Fibroblast of skin of left biceps (primary cell): ENCODE results near the gene APOL1.

Experiments used
- DNase-seq, 2 experiments: peaks; one replicate each; pipeline ENCODE4 v3.0.0-alpha.2; 2013; ENCODE audit warnings: low read depth in 2 of 2

The APOL1 gene

DNA sequence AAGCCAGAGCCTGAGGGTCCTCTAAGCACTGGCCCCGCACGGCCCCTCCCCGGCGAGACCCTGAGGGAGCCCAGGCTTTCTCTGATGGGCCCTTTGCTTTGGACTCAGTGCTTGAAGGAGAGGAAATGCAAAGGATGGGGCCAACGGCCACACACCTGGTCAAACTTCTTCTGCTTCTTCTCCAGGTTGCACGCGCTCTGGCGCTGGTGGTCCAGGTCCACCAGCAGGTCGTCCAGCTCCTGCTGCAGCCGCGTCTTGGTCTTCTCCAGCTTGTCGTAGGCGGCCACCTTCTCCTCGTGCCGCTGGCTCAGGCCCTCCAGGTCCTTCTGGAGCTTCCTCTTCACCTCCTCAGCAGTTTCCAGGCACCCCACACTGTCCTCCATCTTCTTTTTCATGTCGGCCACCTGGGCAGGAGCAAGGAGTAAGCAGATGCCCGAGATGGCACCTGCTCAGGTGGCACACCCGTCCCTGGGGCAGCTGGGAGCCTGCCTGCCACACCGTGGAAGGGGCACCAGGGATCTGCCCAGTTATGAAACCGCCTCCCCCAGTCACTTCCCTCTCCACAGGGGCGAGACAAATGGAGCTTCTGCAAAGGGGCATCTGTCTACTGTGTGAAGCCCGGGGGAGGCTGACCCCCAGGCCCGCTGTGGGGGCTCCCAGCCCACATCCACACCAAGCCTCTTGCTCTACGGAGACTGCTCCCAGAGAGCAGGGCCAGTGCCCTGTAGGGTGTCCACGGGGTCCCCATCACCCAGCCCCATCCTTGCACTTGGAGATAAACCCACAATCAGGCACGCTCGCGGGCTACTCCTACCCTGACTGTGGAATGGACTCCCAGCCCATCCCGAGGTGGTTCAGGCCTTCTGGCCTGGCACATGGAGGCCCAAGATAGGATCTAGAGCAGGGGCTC lies 39.2 kb downstream of the APOL1 start:
- DNase-seq: no peak

DNA sequence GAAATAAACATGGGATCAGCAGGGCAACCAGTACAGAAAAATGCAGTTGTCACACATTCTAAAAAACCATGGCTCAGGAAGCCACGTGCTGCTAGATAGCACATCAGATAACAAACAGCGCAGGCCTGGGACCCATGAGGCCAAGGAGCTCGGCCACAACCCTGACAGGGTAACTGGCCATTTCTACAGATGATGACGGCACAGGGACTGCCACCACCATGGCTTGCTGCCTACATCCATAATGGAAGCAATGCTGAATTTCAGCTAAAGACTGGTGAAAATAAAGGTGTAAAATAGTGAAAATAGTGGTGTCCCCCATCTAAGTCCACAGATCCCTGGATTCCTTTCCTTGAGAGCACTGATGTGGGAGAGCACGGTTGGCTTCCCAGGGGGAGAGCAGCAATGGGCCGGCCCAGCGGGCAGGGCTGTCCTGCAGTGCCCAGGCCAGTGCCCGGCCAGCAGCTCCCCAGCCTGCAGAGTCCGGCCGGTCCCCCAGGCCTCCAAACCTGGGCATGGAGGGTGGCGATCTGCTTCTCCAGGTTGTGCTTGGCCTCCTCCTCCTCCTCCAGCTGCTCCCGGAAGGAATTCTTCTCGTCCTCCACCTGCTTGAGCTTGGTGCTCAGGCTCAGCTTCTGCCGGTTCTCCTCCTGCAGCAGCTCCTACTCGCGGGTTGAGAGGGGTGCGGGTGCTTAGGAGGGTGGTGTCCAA lies 40.0 kb downstream of the APOL1 start:
- no peak for DNase-seq

GRCh38 chr22:36293606-36294292 lies 40.8 kb downstream of the APOL1 start:
- no peak for DNase-seq

DNA sequence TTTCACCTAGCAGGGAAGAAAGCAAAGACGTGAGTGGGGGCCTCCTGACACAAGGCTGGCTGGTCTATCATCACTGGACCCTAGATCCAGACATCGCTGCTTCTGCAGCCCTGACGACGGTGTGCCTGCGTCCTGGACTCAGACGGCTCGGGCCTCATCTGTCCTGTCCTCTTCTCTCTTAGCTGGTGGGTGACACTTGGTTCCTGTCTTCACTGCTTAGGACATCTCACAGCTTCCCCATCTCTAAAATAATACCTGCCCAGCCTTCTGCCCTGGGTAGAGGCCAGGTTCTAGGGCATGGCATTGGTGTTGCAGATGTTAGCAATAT lies 41.3 kb downstream of the APOL1 start:
- no peak for DNase-seq

- DNase-seq: no peak
Observed at GRCh38 chr22:36294801-36295200, 41.9 kb downstream of the APOL1 start.

- no peak for DNase-seq
Observed at GRCh38 chr22:36295247-36295646, 42.3 kb downstream of the APOL1 start.

DNA sequence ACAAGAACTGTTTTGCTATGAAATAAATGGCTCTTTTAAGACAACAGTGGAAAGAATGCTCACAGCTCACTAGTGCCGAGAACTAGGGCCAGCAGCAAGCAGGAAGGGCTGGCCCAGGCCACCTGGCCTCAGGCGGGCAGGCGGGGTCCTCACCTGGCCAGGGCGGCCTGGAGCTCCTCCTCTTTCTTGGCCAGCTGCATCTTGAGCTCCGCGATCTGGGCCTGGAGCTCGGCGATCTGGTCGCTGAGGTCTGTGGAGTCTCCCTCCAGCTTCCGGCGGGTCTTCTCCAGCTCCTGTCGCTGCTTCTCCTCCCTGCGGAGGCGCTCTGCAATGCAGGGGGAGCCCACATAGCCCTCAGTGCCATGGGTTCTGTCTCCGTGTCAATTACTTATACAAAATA lies 43.8 kb downstream of the APOL1 start:
- DNase-seq: no peak

- DNase-seq: no peak
Observed at GRCh38 chr22:36297568-36297967, 44.6 kb downstream of the APOL1 start.

DNA sequence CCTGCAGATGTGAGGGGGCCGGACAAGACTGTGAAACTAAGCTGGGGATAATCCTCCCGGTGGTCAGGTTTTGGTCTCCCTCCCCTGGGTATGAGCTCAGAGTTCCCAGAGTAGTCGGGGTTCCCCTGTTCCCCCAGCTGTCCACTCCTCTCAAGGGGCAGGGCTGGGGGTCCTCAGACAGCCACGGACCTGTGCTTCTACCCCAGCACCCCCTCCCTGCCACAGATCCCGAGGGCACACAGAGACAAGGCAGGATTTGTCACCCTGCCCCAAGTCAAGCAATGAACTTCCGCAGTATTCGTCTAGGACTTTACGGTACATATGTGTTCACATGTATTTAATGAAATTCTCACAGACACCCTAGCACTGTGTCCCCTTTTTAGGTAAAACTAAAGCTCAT lies 45.2 kb downstream of the APOL1 start:
- no peak for DNase-seq

- no peak for DNase-seq
Observed at GRCh38 chr22:36298601-36299000, 45.7 kb downstream of the APOL1 start.

DNA sequence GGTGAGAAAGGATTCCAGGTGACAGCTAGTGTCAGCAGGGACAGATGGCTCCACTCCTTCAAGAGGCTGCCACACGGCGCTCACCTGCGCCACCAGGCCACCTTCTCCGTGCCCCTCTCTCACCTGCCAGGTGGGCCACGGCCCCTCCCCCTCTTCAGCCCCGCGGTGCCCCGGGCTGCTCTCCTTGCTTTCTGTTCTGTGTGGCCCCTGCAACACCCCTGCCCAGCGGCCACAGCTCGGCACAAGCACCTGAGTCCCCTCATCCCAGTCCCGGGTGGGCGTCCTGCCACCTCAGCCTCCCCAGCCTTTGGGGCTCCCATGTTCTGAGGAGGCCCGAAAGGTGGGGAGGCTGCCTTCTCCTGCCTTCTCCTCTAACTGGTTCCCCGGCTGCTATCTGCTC lies 46.4 kb downstream of the APOL1 start:
- DNase-seq: no peak

DNA sequence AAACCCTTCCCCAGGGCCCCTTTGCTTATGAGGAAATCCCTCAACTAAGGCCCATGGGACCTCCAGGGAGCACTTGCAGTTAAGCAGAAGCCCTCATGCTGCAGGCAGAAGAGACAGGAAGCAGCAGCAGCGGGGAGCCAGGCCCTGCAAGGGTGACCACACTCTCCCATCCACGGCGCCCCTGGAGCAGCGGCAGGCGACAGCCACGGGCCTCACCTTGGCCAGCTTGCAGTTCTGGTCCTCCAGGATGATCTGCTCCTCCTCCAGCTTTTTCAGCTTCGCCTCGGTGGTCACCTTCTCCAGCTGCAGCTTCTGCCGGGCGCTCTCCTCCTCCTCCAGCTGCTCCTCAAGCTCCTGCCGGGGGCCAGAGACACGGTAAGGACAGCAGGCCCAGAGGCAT lies 47.0 kb downstream of the APOL1 start:
- no peak for DNase-seq

GRCh38 chr22:36300396-36301212 lies 47.7 kb downstream of the APOL1 start:
- DNase-seq: no peak

DNA sequence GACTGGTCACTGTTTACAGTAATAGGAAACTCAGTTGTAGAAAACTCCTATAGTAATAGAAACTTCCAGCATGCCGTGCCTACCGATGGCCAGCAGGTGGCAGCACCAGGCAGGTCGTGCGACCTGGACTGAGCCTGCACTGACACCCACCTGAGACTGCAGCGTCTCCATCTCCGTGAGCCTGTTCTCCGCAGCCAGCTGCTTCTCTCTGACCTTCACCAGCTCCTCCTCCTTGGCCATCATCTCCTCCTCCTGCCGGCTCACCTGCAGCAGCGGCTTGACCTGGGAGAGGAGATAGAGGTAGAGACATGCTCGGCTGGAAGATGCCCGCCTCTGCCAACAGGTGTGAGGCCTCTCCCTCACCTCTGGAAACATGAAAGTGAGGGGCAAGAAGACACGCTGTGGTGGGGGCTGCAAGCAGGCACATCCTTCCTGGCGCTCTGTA lies 48.5 kb downstream of the APOL1 start:
- no peak for DNase-seq

GRCh38 chr22:36301851-36302250 lies 48.9 kb downstream of the APOL1 start:
- peak in 1 of 2 experiments; percentile 34 for DNase-seq

DNA sequence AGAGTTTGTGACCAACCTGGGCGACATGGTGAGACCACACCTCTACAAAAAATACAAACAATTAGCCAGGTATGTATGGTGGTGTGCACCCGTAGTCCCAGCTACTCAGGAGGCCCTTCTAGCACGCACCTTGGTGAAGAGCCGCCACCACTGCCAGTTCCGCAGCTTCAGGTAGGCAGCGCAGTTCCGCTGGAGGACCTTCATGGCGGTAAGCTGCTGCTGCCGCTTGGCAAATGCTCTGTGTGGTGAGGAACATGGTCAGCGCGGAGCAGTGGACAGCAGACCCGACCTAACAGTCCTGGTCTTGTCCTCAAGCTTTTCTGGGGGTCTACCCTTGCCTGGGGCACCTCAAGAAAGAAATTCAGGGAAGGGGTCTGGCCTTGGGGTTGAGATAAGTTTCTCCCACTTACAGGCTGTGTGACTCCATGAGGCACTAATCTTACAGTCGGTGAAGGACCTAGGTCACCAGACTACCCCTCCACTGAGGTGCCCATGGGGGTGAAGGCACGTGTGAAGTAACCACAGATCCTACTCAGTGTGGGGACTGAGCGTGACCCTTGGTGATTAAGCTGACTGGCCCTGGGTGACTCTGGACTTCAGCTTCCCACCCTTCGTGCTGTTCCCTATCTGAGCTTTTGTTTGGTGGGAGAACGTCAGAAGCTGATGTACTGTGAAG lies 49.6 kb downstream of the APOL1 start:
- no peak for DNase-seq

DNA sequence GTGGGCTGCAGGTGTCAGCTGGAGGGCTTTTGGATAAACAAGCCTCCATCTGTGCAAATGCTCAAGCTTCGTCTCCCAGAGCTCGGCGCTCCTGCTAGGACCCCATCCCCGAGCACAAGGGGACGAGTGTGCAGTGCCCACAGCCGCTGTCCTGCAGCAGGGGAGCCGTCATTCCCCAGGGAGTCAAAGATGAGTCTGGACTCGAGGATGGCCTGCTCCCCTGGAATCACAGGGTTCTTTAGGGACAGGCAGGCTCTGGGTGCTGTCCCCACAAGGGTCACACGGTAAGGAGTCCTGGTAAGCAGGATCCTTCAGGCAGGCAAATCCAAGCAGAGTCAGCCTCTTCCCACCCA lies 50.2 kb downstream of the APOL1 start:
- no peak for DNase-seq

GRCh38 chr22:36303874-36304273 lies 50.9 kb downstream of the APOL1 start:
- DNase-seq: no peak

DNA sequence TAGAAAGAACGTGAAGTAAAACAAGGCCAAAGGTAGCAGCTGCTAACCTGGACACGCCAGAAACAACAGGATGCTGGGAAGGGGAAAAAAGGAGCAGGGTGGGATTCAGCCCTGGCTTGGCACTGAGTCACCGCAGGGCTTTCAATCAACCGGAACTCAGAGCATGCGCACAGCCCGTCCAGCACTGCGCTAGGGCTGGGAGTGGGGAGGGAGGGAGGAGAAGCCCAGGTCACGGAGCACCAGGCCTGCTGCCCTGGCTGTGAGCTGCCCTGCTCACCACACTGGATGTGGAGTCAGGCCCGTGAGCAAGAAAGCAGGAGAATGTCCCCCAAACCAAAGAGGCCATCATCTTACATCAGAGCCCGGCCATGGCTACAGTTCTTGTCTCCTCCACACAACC lies 51.5 kb downstream of the APOL1 start:
- no peak for DNase-seq

DNA sequence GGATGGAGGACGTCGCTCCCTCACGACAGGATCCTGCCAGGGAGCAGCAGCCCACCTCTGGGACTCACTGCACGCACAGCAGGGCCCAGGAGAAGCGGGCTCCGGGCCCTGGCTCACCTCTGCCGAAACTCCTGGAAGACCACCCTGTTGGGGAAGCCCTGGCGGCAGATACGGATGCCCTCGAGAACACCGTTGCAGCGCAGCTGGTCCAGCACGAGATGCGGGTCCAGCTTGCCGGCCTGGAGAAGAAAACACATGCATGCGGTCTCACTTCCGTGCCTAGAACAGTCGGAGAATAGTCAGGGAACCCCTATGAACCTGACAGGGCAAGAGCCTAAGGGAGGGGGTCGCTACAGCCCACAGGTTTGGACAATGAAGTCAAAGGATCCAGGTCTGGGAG lies 52.9 kb downstream of the APOL1 start:
- DNase-seq: no peak

- no peak for DNase-seq
Observed at GRCh38 chr22:36306227-36306626, 53.3 kb downstream of the APOL1 start.
